ENCODE data around the gene TSHZ2.

The TSHZ2 gene

GRCh38 chr20:53044296-53044695 lies 72.1 kb downstream of the TSHZ2 start:
- in situ Hi-C loops (cut with HindIII; ENCODE audit: low pct_ligation_motif_present, low pct_unique_long_range_greater_than_20kb, low sequenced_read_pairs) = no loop called here
- DNase-seq = no peak

GRCh38 chr20:53045941-53046340 lies 73.8 kb downstream of the TSHZ2 start:
- in situ Hi-C loops (cut with HindIII; ENCODE audit: low pct_ligation_motif_present, low pct_unique_long_range_greater_than_20kb, low sequenced_read_pairs) = no loop called here
- DNase-seq = no peak

GRCh38 chr20:53047203-53047602 lies 75.0 kb downstream of the TSHZ2 start:
- DNase-seq = no peak
- in situ Hi-C loops (cut with HindIII; ENCODE audit: low pct_ligation_motif_present, low pct_unique_long_range_greater_than_20kb, low sequenced_read_pairs) = no loop called here

- in situ Hi-C loops (cut with HindIII; ENCODE audit: low pct_ligation_motif_present, low pct_unique_long_range_greater_than_20kb, low sequenced_read_pairs) = no loop called here
- no peak for DNase-seq
Measured at GRCh38 chr20:53048387-53048786, 76.2 kb downstream of the TSHZ2 start.

GRCh38 chr20:53050338-53050737 lies 78.2 kb downstream of the TSHZ2 start:
- no peak for DNase-seq
- in situ Hi-C loops (cut with HindIII; ENCODE audit: low pct_ligation_motif_present, low pct_unique_long_range_greater_than_20kb, low sequenced_read_pairs) = no loop called here

- in situ Hi-C loops (cut with HindIII; ENCODE audit: low pct_ligation_motif_present, low pct_unique_long_range_greater_than_20kb, low sequenced_read_pairs) = no loop called here
- DNase-seq = no peak
Measured at GRCh38 chr20:53052380-53052779, 80.2 kb downstream of the TSHZ2 start.

GRCh38 chr20:53053595-53053994 lies 81.4 kb downstream of the TSHZ2 start:
- no peak for DNase-seq
- in situ Hi-C loops (cut with HindIII; ENCODE audit: low pct_ligation_motif_present, low pct_unique_long_range_greater_than_20kb, low sequenced_read_pairs) = no loop called here

- DNase-seq = no peak
- in situ Hi-C loops (cut with HindIII; ENCODE audit: low pct_ligation_motif_present, low pct_unique_long_range_greater_than_20kb, low sequenced_read_pairs) = no loop called here
Measured at GRCh38 chr20:53055367-53056067, 83.4 kb downstream of the TSHZ2 start.

- DNase-seq = no peak
- in situ Hi-C loops (cut with HindIII; ENCODE audit: low pct_ligation_motif_present, low pct_unique_long_range_greater_than_20kb, low sequenced_read_pairs) = no loop called here
Measured at GRCh38 chr20:53057579-53057978, 85.4 kb downstream of the TSHZ2 start.

GRCh38 chr20:53059848-53060247 lies 87.7 kb downstream of the TSHZ2 start:
- in situ Hi-C loops (cut with HindIII; ENCODE audit: low pct_ligation_motif_present, low pct_unique_long_range_greater_than_20kb, low sequenced_read_pairs) = no loop called here
- DNase-seq = no peak

GRCh38 chr20:53061192-53062108 lies 89.3 kb downstream of the TSHZ2 start:
- in situ Hi-C loops (cut with HindIII; ENCODE audit: low pct_ligation_motif_present, low pct_unique_long_range_greater_than_20kb, low sequenced_read_pairs) = no loop called here
- no peak for DNase-seq

GRCh38 chr20:53064935-53065334 lies 92.8 kb downstream of the TSHZ2 start:
- in situ Hi-C loops (cut with HindIII; ENCODE audit: low pct_ligation_motif_present, low pct_unique_long_range_greater_than_20kb, low sequenced_read_pairs) = no loop called here
- no peak for DNase-seq

- in situ Hi-C loops (cut with HindIII; ENCODE audit: low pct_ligation_motif_present, low pct_unique_long_range_greater_than_20kb, low sequenced_read_pairs) = no loop called here
- no peak for DNase-seq
Measured at GRCh38 chr20:53068241-53068640, 96.1 kb downstream of the TSHZ2 start.

GRCh38 chr20:53069132-53069531 lies 97.0 kb downstream of the TSHZ2 start:
- DNase-seq = no peak
- in situ Hi-C loops (cut with HindIII; ENCODE audit: low pct_ligation_motif_present, low pct_unique_long_range_greater_than_20kb, low sequenced_read_pairs) = no loop called here

GRCh38 chr20:53070224-53070623 lies 98.1 kb downstream of the TSHZ2 start:
- no peak for DNase-seq
- in situ Hi-C loops (cut with HindIII; ENCODE audit: low pct_ligation_motif_present, low pct_unique_long_range_greater_than_20kb, low sequenced_read_pairs) = no loop called here

- DNase-seq = no peak
- in situ Hi-C loops (cut with HindIII; ENCODE audit: low pct_ligation_motif_present, low pct_unique_long_range_greater_than_20kb, low sequenced_read_pairs) = no loop called here
Measured at GRCh38 chr20:53070706-53071392, 98.7 kb downstream of the TSHZ2 start.

GRCh38 chr20:53071833-53072232 lies 99.7 kb downstream of the TSHZ2 start:
- in situ Hi-C loops (cut with HindIII; ENCODE audit: low pct_ligation_motif_present, low pct_unique_long_range_greater_than_20kb, low sequenced_read_pairs) = no loop called here
- DNase-seq = no peak

- DNase-seq = no peak
- in situ Hi-C loops (cut with HindIII; ENCODE audit: low pct_ligation_motif_present, low pct_unique_long_range_greater_than_20kb, low sequenced_read_pairs) = no loop called here
Measured at GRCh38 chr20:53072923-53073579, 100.9 kb downstream of the TSHZ2 start.

Measured in ACHN (cell line).